MCF 10A (cell line): ENCODE data around the gene ARHGEF11. TPM values are rescaled to one million over a fixed set of nuclear protein-coding genes. Genes with fewer than 3 reads are reported as not detected.
A peak's percentile ranks its signal among the peaks of the same experiment; 100 is the strongest.
"Not testable (repeated sequence)": the region's sequence is repeated elsewhere in the genome, so short reads cannot be mapped to it uniquely, and the experiment has no call there.

ENCODE experiments used
- BruUV-seq: library from RNA; stranded (reverse); fragments of 400-500 nt; replicated peaks from 2 replicates; lab custom pipeline; 2021; lab: Mats Ljungman, UMichigan
- CTCF ChIA-PET: fragments of 300-600 bp; sonication (Branson Sonifier 250); formaldehyde crosslinking; extraction: SDS; loops from one replicate; lab custom pipeline; 2021; ENCODE audit warnings: antibody characterized with exemption, inconsistent platforms; lab: Yijun Ruan, JAX
- POLR2A ChIA-PET: fragments of 300-600, 350-650 bp; sonication (Branson Sonifier 250); formaldehyde crosslinking; extraction: SDS; loops from one replicate; lab custom pipeline; 2020; ENCODE audit warnings: antibody characterized with exemption, inconsistent platforms; lab: Yijun Ruan, JAX
- DNase-seq: peaks from one replicate; pipeline ENCODE4 v3.0.0-alpha.2; 2018; ENCODE audit not compliant: unreplicated experiment
- H3K27ac Mint-ChIP-seq: one replicate; pipeline ENCODE4 v1.8.0; 2022; ENCODE audit warnings: mild to moderate bottlenecking, low read depth, mixed read lengths; ENCODE audit not compliant: unreplicated experiment
- H3K27me3 Mint-ChIP-seq: one replicate; pipeline ENCODE4 v1.8.0; 2022; ENCODE audit warnings: mixed read lengths; ENCODE audit not compliant: insufficient read depth, unreplicated experiment
- H3K36me3 Mint-ChIP-seq: one replicate; pipeline ENCODE4 v1.8.0; 2022; ENCODE audit warnings: mild to moderate bottlenecking, moderate library complexity, mixed read lengths; ENCODE audit not compliant: insufficient read depth, unreplicated experiment
- H3K4me1 Mint-ChIP-seq: one replicate; pipeline ENCODE4 v1.8.0; 2022; ENCODE audit warnings: mixed read lengths; ENCODE audit not compliant: insufficient read depth, unreplicated experiment
- H3K4me3 Mint-ChIP-seq: one replicate; pipeline ENCODE4 v1.8.0; 2022; ENCODE audit warnings: mild to moderate bottlenecking, moderate library complexity, mixed read lengths; ENCODE audit not compliant: unreplicated experiment
- H3K9me3 Mint-ChIP-seq: one replicate; pipeline ENCODE4 v1.8.0; 2022; ENCODE audit warnings: mixed read lengths; ENCODE audit not compliant: unreplicated experiment
- CTCF ChIP-seq: fragments of 200-600 bp; IDR thresholded peaks from one replicate; pipeline ENCODE4 v1.8.0; 2022; ENCODE audit warnings: antibody characterized with exemption, mild to moderate bottlenecking; ENCODE audit not compliant: unreplicated experiment
- intact Hi-C: fragments of 100-400 bp; cut with micrococcal nuclease; formaldehyde crosslinking; loops from 2 replicates; pipeline ENCODE4 v1.14.1; 2022
- total RNA-seq: library from RNA; stranded (reverse); gene quantifications from 2 replicates; pipeline ENCODE4 v1.2.3, GENCODE V29; 2022

ARHGEF11 gene
- total RNA-seq, 1 experiment from 2014 or later, result 34.5 TPM

DNA sequence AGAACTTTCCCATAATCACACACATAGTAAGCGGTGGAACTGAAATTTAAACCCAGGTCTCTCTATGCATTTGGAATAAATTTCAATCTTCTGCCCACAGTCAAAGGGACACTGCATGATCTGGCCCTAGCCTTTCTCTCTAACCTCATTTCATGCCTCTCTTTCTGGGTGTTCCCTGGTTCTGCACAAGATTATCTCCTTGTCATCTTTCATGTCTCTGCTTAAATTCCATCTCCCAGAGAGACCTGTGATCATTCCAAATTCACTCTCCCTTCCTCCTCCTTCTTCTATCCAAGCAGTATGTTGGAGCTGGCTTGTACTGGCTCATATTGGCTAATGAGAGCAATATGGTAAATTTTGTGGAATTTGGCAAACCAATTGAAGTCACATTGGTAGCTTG lies 31.9 kb upstream of the ARHGEF11 start:
- H3K4me3 Mint-ChIP-seq, result no peak overlapping the region
- no peaks in the 10 kb centered on the region for H3K36me3 Mint-ChIP-seq
- ChIA-PET POLR2A (interaction anchor here (0.7 to 1.0 kb wide), 2 partner anchors 36 to 37 kb away, joined by 3 read pairs; no protein-coding TSS in a partner anchor), CTCF (interaction anchor here (0.6 to 1.6 kb wide), 4 partner anchors 11 to 366 kb away, joined by 3 to 10 read pairs (median 3); no protein-coding TSS in a partner anchor)
- no peak for DNase-seq
- no peak overlapping the region for H3K27ac Mint-ChIP-seq
- no peak for TF ChIP-seq CTCF
- H3K4me1 Mint-ChIP-seq, result no peaks in the 10 kb centered on the region
- peaks cover 6% of the 10 kb centered on the region for H3K27me3 Mint-ChIP-seq
- intact Hi-C loops, result loop anchor here (10.0 kb wide), 1 partner anchor 153 kb away; the partner anchor contains the start of gene LRRC71
- no TSS peak for BruUV-seq
- H3K9me3 Mint-ChIP-seq, result no peaks in the 10 kb centered on the region

GRCh38 chr1:157073944-157074685 lies 28.6 kb upstream of the ARHGEF11 start:
- ChIA-PET POLR2A (interaction anchor here (0.7 to 1.0 kb wide), 2 partner anchors 12 to 28 kb away, joined by 3 read pairs; partner anchors contain the start of gene ARHGEF11), CTCF (interaction anchor here (0.6 to 4.7 kb wide), 30 partner anchors 9 to 289 kb away, joined by 3 to 34 read pairs (median 4); no protein-coding TSS in a partner anchor)
- H3K9me3 Mint-ChIP-seq, result no peaks in the 10 kb centered on the region
- DNase-seq, result peak; percentile 81
- no TSS peak for BruUV-seq
- H3K27me3 Mint-ChIP-seq, result no peaks in the 10 kb centered on the region
- no peaks in the 10 kb centered on the region for H3K36me3 Mint-ChIP-seq
- H3K4me1 Mint-ChIP-seq, result no peaks in the 10 kb centered on the region
- intact Hi-C loops, result loop anchor here (10.0 kb wide), 1 partner anchor 149 kb away; the partner anchor contains the start of gene LRRC71
- no peak overlapping the region for H3K27ac Mint-ChIP-seq
- H3K4me3 Mint-ChIP-seq, result no peak overlapping the region
- TF ChIP-seq CTCF, result peak; percentile 60

DNA sequence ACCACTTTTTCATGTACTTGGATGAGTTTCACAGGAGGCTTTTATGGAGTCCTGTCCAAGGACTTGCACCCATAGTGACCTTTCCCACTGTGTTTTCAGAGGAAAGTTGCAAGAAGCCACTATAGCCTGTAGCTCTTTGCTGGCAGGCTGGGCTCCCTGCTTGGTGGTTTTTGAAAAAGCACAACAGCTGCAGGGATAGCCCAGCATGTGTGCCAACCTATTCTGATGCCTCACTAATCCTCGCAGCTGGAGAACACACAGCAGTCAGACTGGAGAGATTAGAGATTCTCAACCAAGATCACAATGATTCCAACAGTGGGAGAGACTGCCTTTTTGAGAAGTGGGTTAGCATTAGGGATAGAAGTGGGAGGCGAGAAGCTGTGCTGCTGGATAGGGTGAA lies 24.1 kb upstream of the ARHGEF11 start:
- Mint-ChIP-seq H3K4me3 (no peak overlapping the region), H3K9me3 (no peaks in the 10 kb centered on the region), H3K4me1 (no peaks in the 10 kb centered on the region), H3K27ac (no peak overlapping the region), H3K27me3 (peaks cover 24% of the 10 kb centered on the region), H3K36me3 (no peaks in the 10 kb centered on the region)
- intact Hi-C loops, result loop anchor here (10.0 kb wide), 1 partner anchor 105 kb away; no protein-coding TSS in a partner anchor
- DNase-seq, result no peak
- no TSS peak for BruUV-seq
- POLR2A ChIA-PET, result interaction anchor here (0.6 kb wide), 1 partner anchor 215 kb away, joined by 3 read pairs; no protein-coding TSS in a partner anchor
- CTCF ChIA-PET, result interaction anchor here (0.6 to 1.8 kb wide), 3 partner anchors 20 to 636 kb away, joined by 3 to 9 read pairs (median 4); no protein-coding TSS in a partner anchor
- no peak for TF ChIP-seq CTCF

DNA sequence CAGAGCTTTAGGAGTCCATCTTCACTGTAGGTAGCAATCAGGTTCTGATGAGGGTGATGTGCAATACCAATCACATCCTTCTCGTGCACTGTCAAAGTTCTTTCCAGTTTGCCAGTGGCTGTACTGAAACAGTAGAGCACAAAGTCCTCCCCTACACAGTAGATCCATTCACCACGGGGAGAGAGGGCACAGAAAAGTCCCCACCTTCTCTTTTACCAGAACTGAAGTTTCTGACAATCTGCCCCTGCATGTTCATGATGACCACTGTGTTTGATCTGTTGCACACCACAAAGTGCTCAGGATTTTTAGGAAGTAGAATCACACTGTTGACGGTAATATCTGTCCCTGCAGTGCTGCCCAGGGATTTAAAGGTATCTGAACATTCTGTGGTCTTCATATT lies 13.7 kb upstream of the ARHGEF11 start:
- H3K36me3 Mint-ChIP-seq, H3K9me3 Mint-ChIP-seq, H3K27ac Mint-ChIP-seq, BruUV-seq, CTCF ChIA-PET, H3K4me3 Mint-ChIP-seq, POLR2A ChIA-PET, DNase-seq, H3K4me1 Mint-ChIP-seq, intact Hi-C loops: not testable (repeated sequence)
- H3K27me3 Mint-ChIP-seq, result peaks cover 27% of the 10 kb centered on the region
